Heart left ventricle (tissue), 13 donors: ENCODE measurements around the gene MT1X.

Experiments used
- CTCF ChIP-seq, 12 donors: fragments of 200-600 bp; sonication (generic) in 4 of 12; IDR thresholded peaks; one replicate each; pipeline versions ENCODE4 v1.5.0 to v1.8.0; 2018 to 2022; ENCODE audit warnings: antibody characterized with exemption in 12 of 12, mild to moderate bottlenecking in 5 of 12
- POLR2A ChIP-seq, 2 donors: fragments of 450-650 bp; IDR thresholded peaks; one replicate each; pipeline ENCODE4 v1.6.1; 2017; ENCODE audit warnings: antibody characterized with exemption in 2 of 2, mild to moderate bottlenecking in 2 of 2, moderate library complexity in 2 of 2
- donor health status: ischemic (EF 13 %, LVEDD 7.1; RV severe dilation, severe dysfunction).
- donor health status: DM: no; HTN: yes; CAD: no.
- donor health status: DM: no; HTN: no; CAD: no.
- donor health status: ischemic (EF 25% LVEDD 6.9; RV normal size, moderate dysfunction).
- donor health status: ischemic (EF 25% LVEDD 5.7; RV mildly dilated, moderate dysfunction).
- donor health status: ischemic (EF 35%, LVEDD 5.7; RV mildly dilated, moderate dysfunction).
- donor health status: nonischemic (EF 11% LVEDD 7.7; RV severe dilation, severe dysfunction).
- donor health status: DM: yes; HTN: yes; CAD: no.
- donor health status: PGD.
- donor health status: ischemic (EF 29% LVEDD 5.4; RV normal size, mild dysfunction).
- donor health status: nonischemic (EF 23%, LVEDD 6.1; RV moderate dilation, normal function).

GRCh38 chr16:56669005-56669839 lies 13.0 kb upstream of the MT1X start, which contains the start of gene MT1H:
- TF ChIP-seq POLR2A (IDR thresholded peaks at IDR 0.05) (no peak), CTCF (IDR thresholded peaks at IDR 0.05) (no peak)
